GM21390 (cell line): Measurements from ENCODE around the gene LIN7A.
A peak's percentile ranks its signal among the peaks of the same experiment; 100 is the strongest.

Experiments used
- ATAC-seq: cut with Tn5 transposase; IDR thresholded peaks from one replicate; pipeline ENCODE4 v1.9.1; 2021; ENCODE audit not compliant: unreplicated experiment

Gene LIN7A

GRCh38 chr12:80761838-80762237 lies 175.9 kb downstream of the LIN7A start:
- no peak for ATAC-seq

DNA sequence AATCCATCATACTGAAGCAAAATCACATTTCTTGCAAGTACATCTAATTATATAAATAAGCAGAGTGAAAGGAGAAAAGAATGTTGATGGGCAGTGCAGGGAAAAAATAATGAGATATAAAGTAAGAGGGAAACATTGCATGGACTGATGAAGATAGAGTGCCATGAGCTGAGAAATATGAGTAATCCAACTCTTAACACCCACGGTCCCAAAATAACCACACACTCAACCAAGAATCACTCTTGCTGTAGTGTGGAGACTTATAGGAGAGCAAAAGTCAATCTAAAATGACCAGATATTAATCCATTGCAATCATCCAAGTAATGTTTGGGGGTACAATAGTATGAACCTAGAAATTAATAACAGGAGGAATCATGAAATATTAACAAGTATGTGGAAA lies 180.9 kb downstream of the LIN7A start:
- peak; percentile 69 for ATAC-seq

GRCh38 chr12:80754274-80754673 lies 183.5 kb downstream of the LIN7A start:
- ATAC-seq, result no peak

DNA sequence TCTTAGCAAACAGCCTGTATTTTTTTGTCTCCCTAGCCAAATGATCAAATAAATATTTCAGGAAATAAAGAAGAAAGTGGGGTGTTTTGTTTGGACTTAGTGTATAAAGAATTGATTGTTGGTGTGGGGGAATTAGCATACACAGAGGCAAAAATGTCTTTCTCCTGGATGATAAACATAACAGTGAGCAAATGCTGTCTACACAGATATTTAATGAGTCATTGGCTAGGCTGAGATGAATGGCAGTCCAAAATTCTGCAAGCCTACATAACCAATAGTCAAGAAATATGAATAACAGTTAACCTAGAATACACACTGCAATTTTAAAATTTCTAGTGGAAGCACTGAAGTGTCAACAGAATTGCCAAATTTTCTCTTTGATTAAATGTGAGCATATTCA lies 185.3 kb downstream of the LIN7A start:
- no peak for ATAC-seq

DNA sequence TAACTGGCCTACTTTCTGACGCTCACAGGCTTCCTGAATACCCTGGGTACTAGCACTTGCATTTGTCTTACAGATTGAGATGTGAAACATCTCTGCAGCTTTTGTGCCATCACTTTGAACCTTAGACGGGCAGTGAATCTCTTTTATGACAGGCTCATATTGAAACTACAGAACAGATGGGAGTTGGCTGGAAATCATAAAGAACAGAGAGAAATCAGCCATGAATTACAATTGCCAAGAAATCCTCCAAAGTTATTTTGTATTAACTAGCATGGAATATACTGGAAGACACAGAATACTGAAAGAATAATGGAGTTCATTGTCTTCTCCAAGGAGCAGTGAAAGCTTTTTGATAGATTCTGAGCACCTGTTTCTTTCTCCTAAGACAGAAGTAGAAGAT lies 188.3 kb downstream of the LIN7A start:
- ATAC-seq, result no peak

GRCh38 chr12:80747800-80748199 lies 189.9 kb downstream of the LIN7A start:
- ATAC-seq, result no peak

- ATAC-seq, result no peak
These were observed 191.8 kb downstream of the LIN7A start for GRCh38 chr12:80745851-80746505.
